RWPE2 (cell line): ENCODE data around the gene ENTPD6.
"Not testable (repeated sequence)": the region's sequence is repeated elsewhere in the genome, so short reads cannot be mapped to it uniquely, and the experiment has no call there.

Experiments used
- ATAC-seq: fragments of 200-7000 bp; cut with Tn5 transposase; 3 replicates; pipeline ENCODE4 v1.9.1; 2021; ENCODE audit warnings: low read depth
- DNase-seq: peaks from one replicate; pipeline ENCODE4 v3.0.0-alpha.2; 2020; ENCODE audit warnings: low spot score
- H3K27ac ChIP-seq: fragments of 450-650 bp; 2 replicates; pipeline ENCODE4 v1.5.1; 2017; ENCODE audit warnings: mild to moderate bottlenecking; ENCODE audit not compliant: poor library complexity, severe bottlenecking
- H3K27me3 ChIP-seq: fragments of 250-450 bp; sonication (Bioruptor Pico); 2 replicates; pipeline ENCODE4 v1.5.1; 2021; ENCODE audit warnings: mild to moderate bottlenecking, moderate library complexity; ENCODE audit not compliant: insufficient read depth, poor library complexity, severe bottlenecking
- H3K36me3 ChIP-seq: fragments of 250-450 bp; sonication (Bioruptor Pico); 2 replicates; pipeline ENCODE4 v1.5.1; 2020; ENCODE audit warnings: low read depth, mild to moderate bottlenecking, moderate library complexity
- H3K4me1 ChIP-seq: fragments of 250-450 bp; sonication (Bioruptor Pico); 2 replicates; pipeline ENCODE4 v1.5.1; 2021; ENCODE audit warnings: mild to moderate bottlenecking, moderate library complexity; ENCODE audit not compliant: insufficient read depth, poor library complexity, severe bottlenecking
- H3K4me3 ChIP-seq: fragments of 250-450 bp; sonication (Bioruptor Pico); 2 replicates; pipeline ENCODE4 v1.5.1; 2021; ENCODE audit warnings: mild to moderate bottlenecking, moderate library complexity; ENCODE audit not compliant: severe bottlenecking
- H3K9me3 ChIP-seq: fragments of 250-450 bp; sonication (Bioruptor Pico); 2 replicates; pipeline ENCODE4 v1.5.1; 2021; ENCODE audit warnings: mild to moderate bottlenecking, moderate library complexity; ENCODE audit not compliant: severe bottlenecking
- CTCF ChIP-seq: fragments of 450-650 bp; IDR thresholded peaks from one replicate; pipeline ENCODE4 v1.5.1; 2017; ENCODE audit warnings: mild to moderate bottlenecking, moderate library complexity; ENCODE audit not compliant: poor library complexity, severe bottlenecking

Gene ENTPD6

GRCh38 chr20:25177890-25178321, 17.6 kb upstream of the ENTPD6 start:
- no peak for TF ChIP-seq CTCF
- DNase-seq = no peak
- H3K27ac ChIP-seq = peak overlapping the region; percentile 70

GRCh38 chr20:25178563-25179438, 16.7 kb upstream of the ENTPD6 start:
- Histone ChIP-seq H3K4me1 (peaks cover 21% of the 10 kb centered on the region), H3K9me3 (no peaks in the 10 kb centered on the region), H3K27ac (peak overlapping the region; percentile 70), H3K36me3 (no peaks in the 10 kb centered on the region), H3K27me3 (no peaks in the 10 kb centered on the region), H3K4me3 (no peak overlapping the region)
- peak; percentile 99 for TF ChIP-seq CTCF
- ATAC-seq (peak; percentile 95), DNase-seq (peak; percentile 93)

More at GRCh38 chr20:25177890-25178321, 17.6 kb upstream of the ENTPD6 start:
- Histone ChIP-seq H3K9me3 (no peaks in the 10 kb centered on the region), H3K4me3 (no peak overlapping the region), H3K4me1 (peaks cover 21% of the 10 kb centered on the region), H3K27me3 (no peaks in the 10 kb centered on the region), H3K36me3 (no peaks in the 10 kb centered on the region)
- ATAC-seq = peak; percentile 58

GRCh38 chr20:25179439-25180089, 15.9 kb upstream of the ENTPD6 start:
- DNase-seq (no peak), ATAC-seq (no peak)
- peak overlapping the region; percentile 70 for H3K27ac ChIP-seq
- no peaks in the 10 kb centered on the region for H3K36me3 ChIP-seq
- H3K27me3 ChIP-seq = no peaks in the 10 kb centered on the region
- peak; percentile 86 for TF ChIP-seq CTCF
- peaks cover 21% of the 10 kb centered on the region for H3K4me1 ChIP-seq
- H3K4me3 ChIP-seq = no peak overlapping the region
- H3K9me3 ChIP-seq = no peaks in the 10 kb centered on the region

GRCh38 chr20:25184391-25184790, 11.1 kb upstream of the ENTPD6 start:
- H3K4me1 ChIP-seq = not testable (repeated sequence)

GRCh38 chr20:25187220-25187619, 8.3 kb upstream of the ENTPD6 start:
- H3K36me3 ChIP-seq = no peaks in the 10 kb centered on the region
- H3K4me1 ChIP-seq = no peaks in the 10 kb centered on the region
- H3K9me3 ChIP-seq = no peaks in the 10 kb centered on the region
- ATAC-seq (no peak), DNase-seq (no peak)
- TF ChIP-seq CTCF = no peak
- H3K27ac ChIP-seq = no peak overlapping the region
- H3K27me3 ChIP-seq = no peaks in the 10 kb centered on the region
- no peak overlapping the region for H3K4me3 ChIP-seq

More at GRCh38 chr20:25184391-25184790, 11.1 kb upstream of the ENTPD6 start:
- not testable (repeated sequence) for H3K36me3 ChIP-seq, ATAC-seq, H3K4me3 ChIP-seq, H3K27me3 ChIP-seq, H3K27ac ChIP-seq, H3K9me3 ChIP-seq, DNase-seq
